GM18499 (cell line): ENCODE data around the gene RPL32.
"Not testable (repeated sequence)": the region's sequence is repeated elsewhere in the genome, so short reads cannot be mapped to it uniquely, and the experiment has no call there.

Experiments used
- ATAC-seq: cut with Tn5 transposase; IDR thresholded peaks from one replicate; pipeline ENCODE4 v1.9.1; 2021; ENCODE audit warnings: moderate number of reproducible peaks; ENCODE audit not compliant: insufficient read depth, unreplicated experiment

The RPL32 gene

DNA sequence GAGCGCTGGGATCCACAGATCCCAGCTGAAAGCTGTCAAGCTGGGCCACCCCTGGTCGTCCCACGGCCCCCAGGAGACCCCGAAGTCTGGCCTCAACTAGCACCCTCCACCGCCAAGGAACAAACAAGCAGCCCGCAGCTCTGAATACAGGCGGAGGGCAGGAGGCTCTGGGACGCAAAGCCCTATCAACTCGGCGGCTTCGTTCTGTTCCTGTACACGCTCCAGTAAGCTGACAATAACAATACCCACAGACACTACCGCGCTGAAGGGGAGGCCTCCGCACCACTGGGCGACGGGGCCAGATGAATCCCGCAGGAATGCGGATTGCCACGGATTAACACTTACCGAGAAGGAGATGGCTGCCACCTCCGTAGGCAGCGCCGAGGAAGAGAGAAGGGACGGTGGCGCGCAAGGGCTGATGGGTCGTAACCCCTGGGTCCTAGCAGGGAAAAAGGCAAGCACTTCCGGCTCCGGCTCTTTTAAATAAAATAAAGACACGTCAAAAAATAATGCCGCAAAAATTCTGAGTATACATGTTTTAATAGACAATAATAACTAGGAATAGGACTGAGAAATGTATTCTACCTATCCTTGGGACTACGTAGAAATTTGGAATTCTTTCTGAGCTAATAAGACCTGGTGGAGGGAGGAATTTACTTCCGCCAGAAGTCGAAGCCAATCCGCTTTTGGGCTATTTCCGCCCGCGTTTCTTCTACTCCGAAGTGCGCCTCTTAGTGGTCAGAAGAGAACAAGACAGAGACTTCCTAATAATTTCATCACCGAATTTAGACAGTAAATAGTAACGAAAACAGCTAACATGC lies at the start of gene RPL32:
TSS of gene RPL32 (minus strand) at position 417 of the 821 bp plus-strand sequence. CDS start 1,328 bp downstream, outside the sequence.
- peak; percentile 77 for ATAC-seq

DNA sequence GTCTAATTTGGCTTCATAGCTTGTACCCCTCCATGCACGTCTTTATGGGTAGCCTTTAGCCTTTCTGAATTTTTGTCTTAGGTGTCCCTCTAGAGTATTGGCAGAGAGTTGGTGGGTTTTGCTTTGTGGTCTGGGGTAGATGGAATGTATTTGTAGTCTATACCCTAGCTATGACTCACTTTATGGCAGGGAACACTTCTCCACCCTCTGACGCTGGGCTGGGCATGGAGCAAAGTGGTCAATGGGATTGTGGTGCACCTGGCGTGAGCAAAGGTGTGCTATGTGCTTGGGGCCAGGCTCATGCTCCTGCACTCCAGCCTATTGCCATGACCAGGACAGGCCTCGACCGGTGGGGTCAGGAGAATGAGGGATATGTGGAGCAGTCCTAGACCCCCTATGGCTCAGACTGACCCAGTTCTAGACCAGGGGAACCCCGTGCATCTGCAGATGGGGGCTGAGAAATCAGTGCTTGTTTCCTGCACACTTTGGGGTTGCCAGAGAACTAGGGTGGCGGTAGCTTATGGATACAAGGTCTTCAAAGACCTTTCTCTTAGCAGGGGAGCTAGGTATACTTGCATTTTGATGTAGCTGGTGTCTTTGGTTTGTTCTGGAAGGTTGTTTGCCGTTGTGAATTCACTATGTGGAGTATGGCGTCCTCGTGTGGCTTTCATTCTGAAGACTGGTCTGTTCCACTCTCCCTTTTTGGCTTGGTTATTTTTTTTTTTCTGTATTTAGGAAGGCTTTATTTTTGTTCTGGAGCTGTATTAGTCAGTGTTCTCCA lies 49.4 kb upstream of the RPL32 start:
- ATAC-seq, result no peak

DNA sequence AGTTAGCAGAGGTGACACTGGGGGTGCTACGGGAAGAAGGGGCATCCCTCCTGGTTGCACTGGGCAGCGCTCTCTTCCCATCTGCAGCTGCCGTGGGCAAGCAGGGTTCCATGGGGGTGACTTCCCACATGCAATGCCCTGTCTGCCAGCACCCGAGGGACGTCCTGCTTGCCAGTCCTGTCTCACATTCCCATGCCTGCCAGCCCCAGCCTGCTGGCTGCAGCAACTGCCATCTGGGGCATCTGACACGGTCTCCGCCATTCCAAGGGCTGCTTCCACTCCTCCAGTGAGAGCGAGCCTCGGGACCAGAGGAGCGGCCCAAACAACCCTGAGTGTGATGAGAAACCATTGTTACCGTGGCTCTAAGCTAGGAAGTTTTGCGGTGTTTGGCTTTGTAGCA lies 45.4 kb upstream of the RPL32 start:
- no peak for ATAC-seq

DNA sequence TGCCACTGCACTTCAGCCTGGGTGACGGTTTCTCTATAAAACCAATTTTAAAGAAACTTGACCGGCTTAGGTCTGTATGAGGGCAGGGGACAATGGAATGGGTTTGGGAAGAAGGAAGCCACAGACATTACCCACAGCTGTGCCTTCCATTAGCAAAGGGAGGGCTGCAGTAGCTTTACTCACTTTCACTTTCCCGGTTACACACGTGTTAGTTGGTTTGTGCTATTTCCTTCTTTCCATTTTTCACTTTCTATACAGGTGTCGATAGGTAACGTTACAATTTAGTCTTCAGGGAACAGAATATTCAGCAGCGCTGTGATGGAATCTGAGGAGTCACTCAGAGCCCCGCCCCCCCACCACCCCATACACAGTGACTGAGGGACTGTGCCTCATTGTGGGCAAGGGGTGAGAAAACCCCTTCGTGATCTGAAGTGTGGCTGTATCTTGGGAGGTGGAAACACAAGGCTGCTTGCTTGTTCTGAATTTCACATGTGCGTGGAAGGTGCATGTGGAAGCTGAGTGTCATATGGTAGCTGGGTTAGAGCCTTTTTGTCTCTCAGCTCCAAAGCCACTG lies 44.8 kb upstream of the RPL32 start:
- no peak for ATAC-seq

DNA sequence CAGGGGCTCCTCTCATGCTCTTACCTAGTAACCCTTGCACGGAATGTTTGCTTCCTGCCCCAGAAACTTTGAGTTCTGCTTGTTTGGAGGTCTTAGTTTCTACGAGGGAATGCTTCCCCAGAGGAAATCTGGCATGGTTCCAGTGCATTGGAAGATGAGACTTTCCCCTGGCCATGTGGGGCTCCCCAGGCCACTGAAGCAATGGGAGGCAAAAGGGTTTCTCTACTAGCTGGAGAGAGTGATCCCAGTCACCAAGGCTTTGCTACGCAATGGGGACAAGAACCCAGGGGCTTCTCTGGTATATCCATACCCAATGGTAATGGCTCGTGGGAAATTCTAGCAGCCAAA lies 44.2 kb upstream of the RPL32 start:
- ATAC-seq, result no peak

DNA sequence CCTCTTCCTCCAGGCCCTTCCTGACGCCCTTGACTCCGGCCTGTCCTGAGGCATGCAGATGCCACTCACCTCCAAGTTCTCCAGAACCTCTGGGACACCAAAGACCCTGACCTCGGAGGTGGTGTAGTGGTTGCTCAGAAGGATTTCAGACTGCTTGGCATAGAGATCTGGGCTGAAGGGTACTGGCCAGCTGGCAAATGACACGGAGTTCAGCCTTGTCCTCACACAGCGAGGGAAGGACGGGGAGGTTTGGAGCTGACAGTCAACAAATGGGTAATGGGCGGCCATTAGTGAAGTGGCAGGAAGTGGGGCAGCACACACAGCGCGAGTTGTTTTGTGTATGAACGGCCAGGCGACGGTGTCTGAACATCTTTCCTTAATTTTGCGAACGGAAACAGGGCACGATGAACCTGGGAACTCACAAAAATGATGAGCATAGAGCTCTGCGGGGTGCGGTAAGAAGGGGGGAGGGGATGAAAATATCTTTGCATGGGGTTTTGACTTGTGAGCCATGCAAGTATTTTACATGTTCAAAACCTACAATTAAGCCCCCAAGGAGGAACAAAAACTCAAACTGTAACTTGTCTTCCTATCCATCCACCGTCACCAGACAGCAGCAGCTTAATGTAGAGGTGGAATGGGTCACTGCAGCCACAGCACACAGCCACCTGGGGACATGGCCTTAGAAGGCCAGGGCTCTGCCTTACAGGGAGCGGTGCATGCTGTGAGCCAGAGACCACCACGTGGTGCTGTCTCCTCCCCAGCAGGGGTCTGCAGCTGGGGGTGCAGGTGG lies 43.6 kb upstream of the RPL32 start:
- ATAC-seq, result no peak

DNA sequence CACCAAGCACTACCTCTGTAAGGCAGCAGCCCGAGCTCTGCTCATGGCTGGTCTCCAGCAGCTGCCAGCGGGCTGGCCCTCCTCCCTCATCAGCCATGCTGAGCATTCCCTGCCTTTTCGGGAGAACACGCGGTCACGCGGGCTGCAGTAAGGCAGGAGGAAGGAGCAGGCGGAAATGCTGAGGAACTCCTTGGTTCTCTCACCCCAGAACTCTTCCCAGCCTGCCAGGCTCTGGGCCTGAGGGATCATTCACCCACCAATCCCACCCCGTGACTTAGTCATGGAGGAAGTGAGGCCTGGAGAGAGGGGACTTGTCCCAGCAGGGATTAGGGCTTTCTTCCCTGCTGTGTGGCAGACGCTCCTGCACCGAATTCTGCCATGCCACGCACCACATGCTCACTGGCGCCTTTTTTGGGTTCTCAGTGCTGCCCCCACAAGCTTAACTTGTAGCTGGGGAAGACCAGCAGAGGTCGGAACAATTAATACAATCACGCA lies 42.9 kb upstream of the RPL32 start:
- ATAC-seq, result no peak

DNA sequence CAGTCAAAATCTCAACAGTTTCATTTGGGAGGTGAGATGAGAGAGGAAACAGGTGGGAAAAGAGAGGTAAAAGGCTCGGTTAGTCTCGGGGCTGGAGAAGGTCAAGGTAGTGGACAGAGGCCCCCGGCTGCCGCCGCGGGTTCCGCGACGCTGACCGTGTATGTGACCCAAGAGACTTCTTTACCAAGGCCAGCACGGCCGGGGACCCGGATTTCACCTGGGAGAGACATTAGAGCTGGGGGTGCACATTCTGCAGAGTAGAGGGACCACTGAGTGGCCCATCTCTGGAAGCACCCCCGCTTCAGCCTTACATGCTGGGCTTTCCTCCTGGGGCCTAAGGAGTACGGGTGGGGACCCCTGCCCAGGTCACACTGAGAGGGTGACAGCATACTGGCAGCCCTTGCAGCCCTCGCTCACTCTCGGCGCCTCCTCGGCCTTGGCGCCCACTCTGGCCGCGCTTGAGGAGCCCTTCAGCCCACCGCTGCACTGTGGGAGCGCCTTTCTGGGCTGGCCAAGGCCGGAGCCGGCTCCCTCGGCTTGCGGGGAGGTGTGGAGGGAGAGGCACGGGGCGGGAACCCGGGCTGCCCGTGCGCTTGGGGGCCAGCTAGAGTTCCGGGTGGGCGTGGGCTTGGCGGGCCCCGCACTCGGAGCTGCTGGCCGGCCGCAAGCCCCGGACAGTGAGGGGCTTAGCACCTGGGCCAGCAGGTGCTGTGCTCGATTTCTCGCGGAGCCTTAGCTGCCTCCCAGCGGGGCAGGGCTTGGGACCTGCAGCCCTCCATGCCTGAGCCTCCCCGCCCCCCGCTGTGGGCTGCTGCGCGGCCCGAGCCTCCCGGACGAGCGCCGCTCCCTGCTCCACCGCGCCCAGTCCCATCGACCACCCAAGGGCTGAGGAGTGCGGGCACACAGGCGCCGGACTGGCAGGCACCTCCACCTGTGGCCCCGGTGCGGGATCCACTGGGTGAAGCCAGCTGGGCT lies 41.3 kb upstream of the RPL32 start:
- ATAC-seq, result no peak

DNA sequence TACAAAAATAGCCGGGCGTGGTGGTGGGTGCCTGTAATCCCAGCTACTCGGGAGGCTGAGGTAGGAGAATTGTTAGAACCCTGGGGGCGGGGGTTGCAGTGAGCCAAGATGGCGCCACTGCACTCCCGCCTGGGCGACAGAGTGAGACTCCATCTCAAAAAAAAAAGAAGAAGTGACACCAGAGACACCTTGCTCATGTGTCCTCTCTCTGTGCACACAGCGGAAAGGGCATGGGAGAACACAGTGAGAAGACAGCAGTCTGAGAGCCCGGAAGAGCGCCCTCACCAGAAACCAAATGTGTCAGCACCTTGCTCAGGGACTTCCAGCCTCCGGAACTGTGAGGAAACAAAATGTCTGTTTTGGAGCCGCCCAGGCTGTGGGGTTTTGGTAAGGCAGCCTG lies 40.5 kb upstream of the RPL32 start:
- not testable (repeated sequence) for ATAC-seq

DNA sequence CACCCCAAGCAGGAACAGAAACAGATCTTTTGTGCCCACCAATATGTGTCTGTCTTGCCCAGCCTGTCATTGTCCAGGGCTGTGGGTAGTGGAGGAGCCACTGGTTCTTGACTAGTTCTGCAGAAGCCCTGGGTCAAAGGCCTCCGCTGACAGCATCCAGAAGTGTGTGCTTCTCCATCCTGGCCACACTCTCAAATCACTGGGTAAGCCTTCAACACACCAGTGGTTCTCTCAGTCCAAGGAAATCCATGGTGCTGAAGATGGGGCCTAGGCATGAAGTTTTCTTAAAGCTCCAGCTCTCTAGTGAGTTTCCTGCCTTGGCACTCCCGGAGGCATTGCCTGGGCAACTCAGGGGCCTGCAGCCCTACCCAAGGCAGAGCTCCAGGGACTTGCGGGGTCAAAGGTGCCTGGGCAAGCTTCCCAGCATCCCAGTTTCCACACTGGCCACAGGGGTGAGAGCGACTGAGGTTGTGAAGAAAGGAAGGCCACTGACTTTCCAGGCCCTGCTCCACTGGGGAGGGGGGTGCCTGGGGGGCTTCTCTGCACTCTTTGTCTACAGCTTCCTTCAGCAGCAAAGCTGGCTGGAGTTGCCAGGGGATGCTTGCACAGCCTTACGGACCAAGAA lies 37.9 kb upstream of the RPL32 start:
- ATAC-seq, result no peak

DNA sequence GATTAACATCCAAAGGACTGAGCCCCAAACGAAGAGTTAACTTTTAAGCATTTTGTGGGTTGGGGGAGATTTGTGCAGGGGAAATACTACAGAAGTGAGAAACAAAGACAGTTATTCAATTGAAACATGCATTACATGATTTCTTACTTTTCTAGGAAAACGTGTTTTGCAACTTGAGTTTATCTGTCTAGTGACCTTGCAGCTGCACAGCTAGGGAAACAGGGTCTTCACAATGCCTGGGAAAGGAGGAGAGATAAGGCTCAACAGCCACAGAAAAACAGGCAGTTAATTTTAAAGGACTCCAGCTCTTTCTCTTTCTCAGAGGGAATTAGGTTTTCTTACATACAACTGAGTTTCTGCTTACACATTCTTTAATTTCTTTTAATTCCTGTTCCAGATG lies 37.4 kb upstream of the RPL32 start:
- not testable (repeated sequence) for ATAC-seq

DNA sequence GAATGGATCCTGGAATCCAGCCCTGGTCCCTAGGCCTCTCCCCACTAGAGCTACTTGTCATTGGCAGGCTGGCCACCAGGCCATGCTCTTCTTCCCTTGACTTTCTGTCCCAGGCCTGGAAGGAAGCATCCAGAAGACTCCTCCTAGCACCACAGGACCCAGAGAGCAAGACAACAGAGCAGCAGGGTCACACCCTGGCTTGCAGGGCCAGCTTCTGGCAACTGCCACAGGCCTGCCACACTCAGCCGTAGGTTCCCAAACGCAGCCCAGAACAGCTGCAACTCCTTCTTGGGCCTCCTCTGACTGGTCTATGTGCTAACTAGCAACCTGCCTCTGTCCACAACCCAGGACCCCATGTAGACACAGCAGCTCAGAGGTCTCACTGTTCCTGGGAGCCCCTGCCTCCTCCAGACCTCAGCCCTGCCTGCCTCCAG lies 36.8 kb upstream of the RPL32 start:
- ATAC-seq, result no peak

DNA sequence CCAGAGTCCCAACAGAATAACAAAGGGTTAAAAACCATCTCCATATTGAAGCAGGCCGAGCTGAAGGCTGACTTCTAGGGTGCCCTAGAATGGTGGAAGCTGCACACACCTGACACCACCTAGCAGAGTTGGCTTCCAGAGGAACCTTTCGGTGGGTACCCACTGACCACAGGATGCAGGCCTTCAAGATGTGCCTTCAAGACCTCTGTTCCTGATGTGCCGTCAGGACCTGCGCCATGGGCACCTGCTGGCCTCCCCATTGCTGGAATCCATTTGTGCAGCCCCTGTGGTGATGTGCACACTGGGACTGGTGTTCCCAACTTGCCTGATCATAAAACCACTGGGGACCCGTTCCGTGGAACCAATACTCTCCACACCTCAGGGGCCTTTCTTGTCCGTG lies 35.7 kb upstream of the RPL32 start:
- ATAC-seq, result no peak

DNA sequence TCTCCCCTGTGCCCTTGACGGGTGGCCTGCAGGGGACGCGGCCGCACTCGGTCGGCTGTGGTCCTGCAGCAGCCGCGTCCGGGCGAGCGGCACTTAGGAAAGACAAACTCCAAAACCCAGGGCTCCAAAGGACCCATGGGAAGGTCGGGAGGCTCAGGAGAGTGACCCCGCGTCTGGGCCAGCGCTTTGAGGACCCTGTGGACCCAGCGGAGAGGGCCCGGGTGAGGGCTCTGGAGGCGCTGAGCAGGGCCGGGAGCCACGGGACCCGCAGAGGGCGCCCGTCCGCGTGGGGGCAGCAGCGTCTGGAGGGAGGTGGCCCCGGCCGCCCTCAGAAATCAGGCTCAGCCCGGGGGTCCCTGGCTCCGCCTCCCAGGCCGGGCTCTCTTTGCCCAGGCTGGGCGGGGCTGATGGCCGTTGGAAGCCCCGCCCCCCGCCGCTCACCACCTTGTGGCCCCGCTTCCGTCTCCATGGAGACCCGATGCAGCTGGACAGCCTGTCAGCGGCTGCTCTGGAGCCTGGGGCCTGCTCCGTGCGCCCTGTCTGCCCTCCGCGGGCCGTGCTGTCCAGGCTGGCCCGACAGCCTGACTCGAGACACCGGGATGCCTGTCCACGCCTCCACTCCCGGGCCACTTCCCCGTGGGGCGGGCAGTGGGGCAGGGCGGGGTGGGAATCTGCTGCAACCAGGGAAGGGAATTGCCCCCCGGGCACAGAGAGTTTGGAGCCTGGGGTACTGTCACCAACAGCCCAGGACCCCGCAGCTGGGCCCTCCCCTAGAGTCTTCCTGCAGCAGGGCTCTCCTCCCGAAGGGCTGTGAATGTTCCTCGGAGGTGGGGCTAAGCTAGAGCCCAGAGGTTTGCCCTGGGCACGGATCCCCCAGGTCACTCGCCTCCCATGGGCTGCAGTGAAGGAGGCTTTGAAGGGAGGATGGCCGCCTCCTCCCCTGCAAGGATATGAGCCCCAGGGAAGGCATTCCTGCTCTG lies 34.8 kb upstream of the RPL32 start:
- no peak for ATAC-seq

DNA sequence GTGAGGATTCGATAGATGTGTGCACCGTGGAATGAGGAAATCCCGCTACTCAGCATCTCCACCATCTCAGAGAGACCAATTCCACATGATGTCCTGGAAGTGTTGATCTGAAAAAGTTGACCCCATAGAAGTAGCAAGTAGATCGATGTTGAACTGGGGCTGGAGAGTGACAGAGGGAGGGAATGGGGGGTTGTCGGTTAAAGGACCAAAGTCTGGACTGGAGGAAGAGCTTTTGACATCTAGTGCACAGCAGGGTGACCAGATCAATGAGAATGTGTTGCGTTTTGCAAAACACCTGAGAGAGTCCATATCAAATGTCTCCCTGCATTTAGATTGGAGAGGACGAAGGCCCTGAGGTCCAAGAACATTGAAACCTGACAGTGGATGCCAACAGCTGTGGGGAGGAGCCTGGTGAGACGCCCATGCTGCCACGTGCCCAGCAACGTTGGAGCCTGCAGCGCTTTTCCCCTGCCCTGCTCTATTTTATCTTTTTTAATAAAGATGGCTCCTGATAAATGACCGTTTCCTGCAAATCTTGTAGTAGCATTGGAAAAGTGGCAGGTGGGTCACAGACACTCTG lies 30.1 kb upstream of the RPL32 start:
- ATAC-seq, result no peak

DNA sequence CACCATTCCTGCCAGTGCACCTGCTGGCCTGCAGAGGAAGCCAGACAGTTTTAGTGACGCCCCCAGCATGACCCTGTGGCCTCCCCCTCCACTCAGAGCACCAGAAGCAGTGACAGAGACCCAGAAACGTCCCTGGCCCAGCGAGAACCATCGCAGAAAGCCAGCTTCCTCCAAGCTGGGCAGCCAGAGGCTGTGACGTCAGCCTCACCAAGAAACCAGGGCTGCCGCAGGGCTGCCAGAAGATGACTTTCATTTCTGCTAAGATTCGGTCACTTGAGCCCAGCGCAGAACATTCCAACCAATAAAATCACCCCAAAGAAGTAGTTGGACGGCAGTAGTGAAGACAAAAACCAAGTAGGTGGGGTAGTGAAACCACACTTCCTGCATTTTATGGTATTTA lies 29.6 kb upstream of the RPL32 start:
- ATAC-seq, result no peak

DNA sequence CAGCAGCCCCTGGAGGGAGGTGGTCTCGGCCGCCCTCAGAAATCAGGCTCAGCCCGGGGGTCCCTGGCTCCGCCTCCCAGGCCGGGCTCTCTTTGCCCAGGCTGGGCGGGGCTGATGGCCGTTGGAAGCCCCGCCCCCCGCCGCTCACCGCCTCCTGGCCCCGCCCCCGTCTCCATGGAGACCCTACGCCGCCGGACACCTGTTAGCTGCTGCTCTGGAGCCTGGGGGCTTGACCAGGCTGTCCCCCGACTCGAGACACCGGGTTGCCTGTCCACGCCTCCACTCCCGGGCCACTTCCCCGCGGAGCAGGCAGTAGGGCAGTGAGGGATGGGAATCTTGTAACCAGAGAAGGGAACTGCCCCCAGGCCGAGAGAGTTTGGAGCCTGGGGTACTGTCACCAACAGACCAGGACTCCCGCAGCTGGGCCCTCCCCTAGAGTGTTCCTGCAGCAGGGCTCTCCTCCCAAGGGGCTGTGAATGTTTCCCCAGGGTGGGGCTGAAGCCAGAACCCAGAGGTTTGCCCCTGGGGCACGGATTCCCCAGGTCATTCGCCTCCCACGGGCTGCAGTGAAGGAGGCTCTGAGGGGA lies 27.8 kb upstream of the RPL32 start:
- ATAC-seq, result no peak
